SK-N-SH (cell line): ENCODE measurements around the gene COG4. TPM values are rescaled to one million over a fixed set of nuclear protein-coding genes. Genes with fewer than 3 reads are reported as not detected.

ENCODE experiments used
- CTCF ChIA-PET: fragments of 300-600, 350-600 bp; formaldehyde crosslinking; extraction: SDS; loops from one replicate; lab custom pipeline; 2021; lab: Yijun Ruan, JAX
- POLR2A ChIA-PET: fragments of 350-600 bp; sonication (Branson Sonifier 250); formaldehyde crosslinking; extraction: SDS; loops from one replicate; lab custom pipeline; 2020; ENCODE audit warnings: antibody characterized with exemption, inconsistent platforms; lab: Yijun Ruan, JAX
- DNase-seq: peaks from one replicate; pipeline ENCODE4 v3.0.0; 2012
- H2AFZ ChIP-seq: fragments of 200-600 bp; sonication (generic); 2 replicates; pipeline ENCODE4 v1.8.1; 2016; ENCODE audit warnings: antibody characterized with exemption, mild to moderate bottlenecking, low read depth
- H3F3A ChIP-seq: fragments of 200-600 bp; sonication (generic); replicated peaks from 2 replicates; pipeline ENCODE3; 2016; ENCODE audit warnings: antibody characterized with exemption, mild to moderate bottlenecking; ENCODE audit not compliant: insufficient read depth
- H3K27ac ChIP-seq, 2 experiments: fragments of 200-500 bp in 1 of 2; fragments of 200-600 bp in 1 of 2; sonication (Bioruptor generic) in 1 of 2; sonication (generic), shearing (Covaris generic) in 1 of 2; 2 replicates each; pipeline versions ENCODE4 v1.5.1 to v1.6.1; 2014 to 2016; ENCODE audit warnings: low read depth in 2 of 2, inconsistent platforms in 1 of 2, low read length in 1 of 2, mild to moderate bottlenecking in 1 of 2, mixed read lengths in 1 of 2
- H3K27me3 ChIP-seq: fragments of 200-600 bp; sonication (generic), shearing (Covaris generic); 2 replicates; pipeline ENCODE4 v1.6.1; 2016; ENCODE audit warnings: mixed run types; ENCODE audit not compliant: insufficient read depth
- H3K36me3 ChIP-seq, 2 experiments: fragments of 200-500 bp in 1 of 2; fragments of 200-600 bp in 1 of 2; sonication (Bioruptor generic) in 1 of 2; sonication (generic) in 1 of 2; replicated peaks in 1 of 2; 2 replicates each; pipeline versions ENCODE3 to v1.5.1; 2014 to 2016; ENCODE audit warnings: low read length in 1 of 2, mild to moderate bottlenecking in 1 of 2; ENCODE audit not compliant: insufficient read depth in 2 of 2, control insufficient read depth in 1 of 2
- H3K4me1 ChIP-seq, 2 experiments: fragments of 200-500 bp in 1 of 2; fragments of 200-600 bp in 1 of 2; sonication (Bioruptor generic) in 1 of 2; sonication (generic), shearing (Covaris generic) in 1 of 2; 2 replicates each; pipeline versions ENCODE4 v1.5.1 to v1.6.1; 2014 to 2016; ENCODE audit warnings: low read depth in 1 of 2, low read length in 1 of 2, mixed run types in 1 of 2; ENCODE audit not compliant: insufficient read depth in 2 of 2, control insufficient read depth in 1 of 2
- H3K4me2 ChIP-seq: fragments of 200-600 bp; sonication (generic), shearing (Covaris generic); 2 replicates; pipeline ENCODE4 v1.6.1; 2017; ENCODE audit warnings: mixed run types
- H3K4me3 ChIP-seq, 2 experiments: fragments of 200-500 bp in 1 of 2; fragments of 200-600 bp in 1 of 2; sonication (Bioruptor generic) in 1 of 2; sonication (generic), shearing (Covaris generic) in 1 of 2; 2 replicates each; pipeline versions ENCODE4 v1.5.1 to v1.8.1; 2014 to 2016; ENCODE audit warnings: low read depth in 2 of 2, inconsistent platforms in 1 of 2, low read length in 1 of 2, mild to moderate bottlenecking in 1 of 2, mixed read lengths in 1 of 2, moderate library complexity in 1 of 2
- H3K79me2 ChIP-seq: fragments of 200-600 bp; sonication (generic); 2 replicates; pipeline ENCODE4 v1.8.1; 2017; ENCODE audit warnings: mild to moderate bottlenecking; ENCODE audit not compliant: insufficient read depth
- H3K9ac ChIP-seq: fragments of 200-600 bp; sonication (generic); 2 replicates; pipeline ENCODE4 v1.6.1; 2017; ENCODE audit warnings: mixed run types
- H3K9me2 ChIP-seq: fragments of 200-600 bp; sonication (generic); 2 replicates; pipeline ENCODE4 v1.6.1; 2017; ENCODE audit warnings: mixed run types
- H3K9me3 ChIP-seq: fragments of 200-600 bp; sonication (generic); 2 replicates; pipeline ENCODE4 v1.6.1; 2017; ENCODE audit warnings: mixed run types, mild to moderate bottlenecking, moderate library complexity
- H4K20me1 ChIP-seq: fragments of 200-600 bp; sonication (generic); 2 replicates; pipeline ENCODE4 v1.6.1; 2017; ENCODE audit warnings: mild to moderate bottlenecking, mixed run types; ENCODE audit not compliant: insufficient read depth
- CHD2 ChIP-seq: fragments of 150-350 bp; IDR thresholded peaks from 2 replicates; pipeline ENCODE4 v1.6.1; 2018; ENCODE audit warnings: low read length; ENCODE audit not compliant: partially characterized antibody
- ELF1 ChIP-seq: IDR thresholded peaks from 2 replicates; pipeline ENCODE4 v1.4.0; 2012
- EZH2phosphoT487 ChIP-seq: fragments of 200-600 bp; sonication (generic); IDR thresholded peaks from 2 replicates; pipeline ENCODE4 v1.6.1; 2017; ENCODE audit warnings: low read depth, mixed run types, mild to moderate bottlenecking, antibody characterized with exemption, moderate library complexity, borderline replicate concordance
- GABPA ChIP-seq: IDR thresholded peaks from 2 replicates; pipeline ENCODE4 v1.4.0; 2012; ENCODE audit warnings: low read depth, mild to moderate bottlenecking
- GATA2 ChIP-seq: sonication (generic); formaldehyde crosslinking; IDR thresholded peaks from 2 replicates; pipeline ENCODE4 v1.5.0; 2020; ENCODE audit warnings: mild to moderate bottlenecking, missing genetic modification reagents
- MAX ChIP-seq: IDR thresholded peaks from 2 replicates; pipeline ENCODE4 v1.4.0; 2012; ENCODE audit warnings: low read depth
- MEF2A ChIP-seq: IDR thresholded peaks from 2 replicates; pipeline ENCODE4 v1.4.0; 2012; ENCODE audit warnings: low read depth, borderline replicate concordance
- NFIC ChIP-seq: IDR thresholded peaks from 2 replicates; pipeline ENCODE4 v1.4.0; 2012; ENCODE audit warnings: borderline replicate concordance
- RXRA ChIP-seq: IDR thresholded peaks from 2 replicates; pipeline ENCODE4 v1.4.0; 2012; ENCODE audit warnings: low read depth, mild to moderate bottlenecking, borderline replicate concordance
- TAF1 ChIP-seq: IDR thresholded peaks from 2 replicates; pipeline ENCODE4 v1.6.1; 2012; ENCODE audit warnings: low read depth, mild to moderate bottlenecking, low read length, moderate library complexity, borderline replicate concordance
- WGBS: methylation state at CpG from one replicate; pipeline ENCODE4 v1.1.6; 2017; ENCODE audit warnings: low lambda C conversion rate; 5-methylcytosine and 5-hydroxymethylcytosine counted together
- polyA plus RNA-seq, 3 experiments: library from polyadenylated mRNA; depleted of rRNA; stranded (reverse); fragments of >200 nt; gene quantifications; 2 replicates each; pipeline ENCODE4 v1.2.3, GENCODE V29; 2012
- small RNA-seq, 7 experiments: library from RNA; depleted of rRNA; stranded (forward); fragments of <200 nt; gene quantifications; one replicate each; pipeline ENCODE3, GENCODE V24; 2012
- TF ChIP-seq, protein P1 (sequence below): fragments of 200-600 bp; sonication (generic); IDR thresholded peaks from 2 replicates; pipeline ENCODE4 v1.6.1; 2017; ENCODE audit warnings: antibody characterized with exemption, mild to moderate bottlenecking, moderate library complexity
- TF ChIP-seq, protein P2 (sequence below): fragments of 150-350 bp; IDR thresholded peaks from 2 replicates; pipeline ENCODE4 v1.6.1; 2017; ENCODE audit warnings: antibody characterized with exemption, low read length, low read depth, borderline replicate concordance

The COG4 gene
- polyA plus RNA-seq, 1 of the 3 experiments (the other 2 are of a cell fraction): 54.4 TPM

- TF ChIP-seq, protein P1, sequence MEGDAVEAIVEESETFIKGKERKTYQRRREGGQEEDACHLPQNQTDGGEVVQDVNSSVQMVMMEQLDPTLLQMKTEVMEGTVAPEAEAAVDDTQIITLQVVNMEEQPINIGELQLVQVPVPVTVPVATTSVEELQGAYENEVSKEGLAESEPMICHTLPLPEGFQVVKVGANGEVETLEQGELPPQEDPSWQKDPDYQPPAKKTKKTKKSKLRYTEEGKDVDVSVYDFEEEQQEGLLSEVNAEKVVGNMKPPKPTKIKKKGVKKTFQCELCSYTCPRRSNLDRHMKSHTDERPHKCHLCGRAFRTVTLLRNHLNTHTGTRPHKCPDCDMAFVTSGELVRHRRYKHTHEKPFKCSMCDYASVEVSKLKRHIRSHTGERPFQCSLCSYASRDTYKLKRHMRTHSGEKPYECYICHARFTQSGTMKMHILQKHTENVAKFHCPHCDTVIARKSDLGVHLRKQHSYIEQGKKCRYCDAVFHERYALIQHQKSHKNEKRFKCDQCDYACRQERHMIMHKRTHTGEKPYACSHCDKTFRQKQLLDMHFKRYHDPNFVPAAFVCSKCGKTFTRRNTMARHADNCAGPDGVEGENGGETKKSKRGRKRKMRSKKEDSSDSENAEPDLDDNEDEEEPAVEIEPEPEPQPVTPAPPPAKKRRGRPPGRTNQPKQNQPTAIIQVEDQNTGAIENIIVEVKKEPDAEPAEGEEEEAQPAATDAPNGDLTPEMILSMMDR: no peak
- TF ChIP-seq, protein P2, sequence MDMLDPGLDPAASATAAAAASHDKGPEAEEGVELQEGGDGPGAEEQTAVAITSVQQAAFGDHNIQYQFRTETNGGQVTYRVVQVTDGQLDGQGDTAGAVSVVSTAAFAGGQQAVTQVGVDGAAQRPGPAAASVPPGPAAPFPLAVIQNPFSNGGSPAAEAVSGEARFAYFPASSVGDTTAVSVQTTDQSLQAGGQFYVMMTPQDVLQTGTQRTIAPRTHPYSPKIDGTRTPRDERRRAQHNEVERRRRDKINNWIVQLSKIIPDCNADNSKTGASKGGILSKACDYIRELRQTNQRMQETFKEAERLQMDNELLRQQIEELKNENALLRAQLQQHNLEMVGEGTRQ: no peak
- no peak for TF ChIP-seq GATA2 (CRISPR knock-in tag)
- no peak for TF ChIP-seq MEF2A
- no peak for TF ChIP-seq ELF1
- TF ChIP-seq CHD2: no peak
These were observed 91.0 kb downstream of the COG4 start (continued) for GRCh38 chr16:70432356-70432722.

GRCh38 chr16:70430667-70431536, 92.5 kb downstream of the COG4 start:
- H3K36me3 ChIP-seq: peaks cover 6 to 10% of the 10 kb centered on the region in 2 experiments
- H4K20me1 ChIP-seq: peaks cover 31% of the 10 kb centered on the region
- peaks cover 50 to 70% of the 10 kb centered on the region in 2 experiments for H3K4me1 ChIP-seq
- no peak for DNase-seq
- peaks cover 34% of the 10 kb centered on the region for H3F3A ChIP-seq
- 80% methylated on average over 11 of the region's 11 CpGs for WGBS
- H3K4me2 ChIP-seq: peak overlapping the region; percentile 50; the same call in 1 of the 2 replicates
- no peaks in the 10 kb centered on the region for H3K9me3 ChIP-seq
- H3K27me3 ChIP-seq: no peaks in the 10 kb centered on the region
- ChIA-PET CTCF (no interaction called here), POLR2A (no interaction called here)
- peaks cover 92% of the 10 kb centered on the region for H3K79me2 ChIP-seq
- H3K27ac ChIP-seq: peak overlapping the region; percentile 94 to 99
- TF ChIP-seq GATA2 (CRISPR knock-in tag) (no peak), MAX (no peak), EZH2phosphoT487 (no peak), NFIC (no peak), GABPA (no peak), TAF1 (no peak), RXRA (no peak)
- H3K9ac ChIP-seq: no peak overlapping the region
- H3K9me2 ChIP-seq: no peaks in the 10 kb centered on the region
- H2AFZ ChIP-seq: no peak overlapping the region
- no peak overlapping the region for H3K4me3 ChIP-seq

Small RNAs within 50 kb of the gene (small RNA-seq; reads per million reads assigned to genes)
- gene RNU6-23P (0 to 2.4 (median 0.21) reads per million in 7 experiments), gene RPS27P26 (0 reads per million in 7 experiments), gene SNORD111 (0 to 6.9 (median 0.69) reads per million in 7 experiments), gene SNORD111B (16.1 to 300 (median 80.3) reads per million in 7 experiments)

Other genes with a start within 250 kb of the COG4 start
- 70.5 and 77.3 TPM in 2 replicates for gene AARS1, start 234.0 kb downstream of the COG4 start, polyA plus RNA-seq (2012; rRNA removed)
- gene DDX19B, start 224.4 kb downstream of the COG4 start, polyA plus RNA-seq (2012; rRNA removed): 20.1 and 43.6 TPM in 2 replicates
- 56.0 and 61.1 TPM in 2 replicates for gene DDX19A, start 176.7 kb downstream of the COG4 start, polyA plus RNA-seq (2012; rRNA removed)
- gene ST3GAL2, start 84.5 kb downstream of the COG4 start, polyA plus RNA-seq (2012; rRNA removed): 11.4 and 19.9 TPM in 2 replicates
- gene FCSK, start 69.0 kb downstream of the COG4 start, polyA plus RNA-seq (2012; rRNA removed): 9.7 and 10.4 TPM in 2 replicates
- gene SF3B3, start 262 bp upstream of the COG4 start, polyA plus RNA-seq (2012; rRNA removed): 75.9 and 81.7 TPM in 2 replicates
- 0.18 and 0.19 TPM in 2 replicates for gene IL34, start 123.0 kb upstream of the COG4 start, polyA plus RNA-seq (2012; rRNA removed)
- gene MTSS2, start 162.5 kb upstream of the COG4 start, polyA plus RNA-seq (2012; rRNA removed): 41.3 and 54.1 TPM in 2 replicates